HG03060 (cell line): ENCODE results near the gene BTNL9.
"Not testable (repeated sequence)": the region's sequence is repeated elsewhere in the genome, so short reads cannot be mapped to it uniquely, and the experiment has no call there.

Experiments
- ATAC-seq: cut with Tn5 transposase; IDR thresholded peaks from one replicate; pipeline ENCODE4 v1.9.1; 2021; ENCODE audit warnings: low read depth, moderate number of reproducible peaks; ENCODE audit not compliant: unreplicated experiment

Gene BTNL9

DNA sequence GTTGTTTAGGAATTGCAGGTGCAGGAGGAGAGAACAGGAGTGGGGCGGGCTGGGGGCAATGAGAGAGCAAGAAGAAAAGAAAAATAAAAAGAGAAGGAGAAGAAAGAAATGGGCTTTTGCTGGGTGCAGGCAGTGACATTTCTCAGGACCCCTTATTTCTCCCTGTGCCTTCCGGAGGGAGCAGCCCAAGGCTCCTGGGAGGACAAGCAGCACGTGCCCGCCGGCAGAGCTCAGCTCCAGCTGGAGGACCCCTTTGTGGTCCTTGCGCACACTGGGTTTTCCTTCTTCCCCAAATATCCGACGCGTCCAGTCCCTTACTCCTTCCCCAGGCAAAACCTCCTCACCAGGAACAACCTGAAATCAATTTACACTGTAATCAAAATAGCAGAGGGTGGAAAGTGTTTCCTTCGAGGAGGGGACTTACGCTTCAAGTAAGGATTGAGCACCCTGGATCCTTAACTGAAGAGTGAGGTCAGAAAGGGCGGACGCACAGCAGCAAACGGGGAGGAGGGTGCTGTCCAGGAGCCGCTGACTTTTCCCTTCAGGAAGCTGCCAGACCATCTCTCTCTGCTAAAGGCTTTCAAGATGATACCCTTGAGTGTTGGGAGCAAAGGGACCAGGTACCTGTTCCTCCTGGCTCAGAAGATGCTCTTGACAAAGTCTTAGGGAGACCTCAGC lies 2.1 kb downstream of the BTNL9 start:
- ATAC-seq: no peak

DNA sequence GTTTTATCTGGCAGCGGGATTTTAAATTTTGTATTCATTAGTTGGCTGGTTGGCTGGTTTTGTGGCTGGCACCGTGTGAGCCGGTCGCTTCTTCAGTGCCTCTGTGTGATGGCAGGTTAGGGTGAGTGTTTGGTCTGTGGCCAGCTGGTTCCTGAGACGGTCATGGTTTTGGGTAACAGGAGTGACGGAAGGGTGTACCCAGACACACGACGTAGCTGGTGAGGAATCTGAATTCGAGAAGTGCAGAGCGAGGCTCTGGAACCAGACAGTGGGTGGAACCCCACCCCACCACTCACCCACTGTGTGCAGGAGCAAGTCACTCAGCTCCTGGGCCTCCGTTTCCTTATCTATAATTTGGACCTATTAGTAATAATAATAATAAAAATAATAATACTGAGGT lies 2.7 kb downstream of the BTNL9 start:
- ATAC-seq: no peak

DNA sequence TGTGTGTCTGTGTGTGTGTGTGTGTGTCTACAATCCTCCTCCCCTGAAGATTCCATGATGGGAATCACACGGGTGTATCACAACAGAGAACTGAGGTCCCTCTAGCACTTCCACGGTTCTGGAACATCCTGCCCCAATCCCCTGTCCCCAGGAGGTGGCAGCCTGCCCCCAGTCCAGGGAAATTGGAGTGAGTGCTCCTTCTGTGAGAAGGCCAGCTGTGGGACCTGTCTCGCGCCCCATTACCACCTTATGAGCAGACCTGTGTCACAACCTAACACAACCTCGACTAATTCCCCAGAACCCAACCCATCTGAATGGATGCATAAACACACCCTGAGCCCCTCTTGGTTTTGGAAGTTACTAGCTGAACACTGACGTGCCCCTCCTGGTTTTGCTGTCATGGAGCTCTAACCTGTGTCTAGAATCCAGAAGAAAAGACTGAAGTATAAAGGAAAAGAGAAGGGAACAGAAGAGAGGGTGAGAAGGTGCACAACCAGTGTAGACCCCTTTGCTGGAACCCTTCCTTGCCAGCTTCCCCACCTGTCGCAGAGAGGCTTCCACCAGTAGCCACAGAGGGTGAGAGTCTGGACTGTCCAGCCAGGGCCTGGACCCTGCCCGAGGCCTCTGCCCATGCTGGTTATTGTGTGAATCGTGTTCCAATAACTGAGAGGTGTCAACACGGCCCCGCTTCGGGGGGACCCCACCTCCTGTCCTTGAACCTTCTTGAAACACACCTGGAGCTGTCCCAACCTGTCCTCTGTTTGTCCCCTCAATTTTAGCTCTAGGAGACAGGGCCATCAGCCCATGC lies 3.4 kb downstream of the BTNL9 start:
- ATAC-seq: no peak

DNA sequence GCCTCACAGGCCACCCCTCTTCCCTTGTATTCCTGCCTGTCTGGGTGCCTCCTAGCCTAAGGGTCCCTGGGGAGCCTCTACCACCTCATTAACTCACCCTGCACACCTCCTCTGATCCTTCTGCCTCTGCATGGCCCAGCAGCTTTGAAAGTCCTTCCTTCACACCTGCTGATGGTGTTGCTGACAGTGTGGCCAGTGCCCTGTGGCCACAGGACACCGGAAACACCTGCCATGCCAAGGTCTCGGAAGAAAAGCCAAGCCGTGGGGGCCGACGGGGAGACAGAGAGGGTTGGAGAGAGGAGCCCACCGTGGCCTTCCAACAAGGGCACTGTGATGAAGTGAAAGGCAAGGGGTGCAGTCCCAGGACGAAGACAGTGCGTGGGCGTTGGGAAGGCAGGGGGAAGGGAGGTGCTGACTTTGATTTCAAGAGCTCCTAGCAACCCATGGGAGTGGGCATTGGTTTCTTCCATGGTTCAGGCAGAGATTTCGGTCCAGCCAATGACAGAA lies 4.1 kb downstream of the BTNL9 start:
- no peak for ATAC-seq

DNA sequence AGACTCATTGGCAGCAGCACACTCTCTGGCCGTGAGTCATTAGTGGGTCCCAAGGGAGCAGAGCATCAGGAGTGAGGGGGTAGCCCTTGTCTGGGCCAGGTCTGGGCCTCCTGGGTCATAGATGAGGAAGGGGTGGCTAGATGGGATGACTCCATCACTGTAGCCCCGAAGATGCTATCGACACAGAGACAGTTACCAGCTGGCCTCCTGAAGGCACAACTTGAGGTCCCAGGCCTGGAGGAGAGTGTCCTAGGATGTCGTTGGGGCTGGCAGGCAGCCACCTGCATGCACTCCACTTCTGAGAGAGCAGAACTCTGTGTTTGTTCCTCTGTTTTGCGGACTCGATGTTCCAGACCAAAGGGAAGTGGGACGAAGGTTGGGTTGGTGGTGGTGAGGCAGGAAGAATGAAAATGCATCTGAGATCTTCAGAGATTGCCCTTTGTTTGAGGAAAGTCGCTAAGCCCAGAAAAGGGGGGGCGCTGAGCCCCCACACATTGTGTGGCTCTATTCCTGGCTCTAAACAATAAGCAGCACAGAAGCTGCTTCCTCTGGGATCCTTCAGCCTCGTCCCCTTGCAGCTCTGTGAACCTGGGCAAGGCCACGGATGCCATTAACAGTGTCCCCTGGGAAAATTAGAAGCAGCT lies 4.7 kb downstream of the BTNL9 start:
- ATAC-seq: no peak

DNA sequence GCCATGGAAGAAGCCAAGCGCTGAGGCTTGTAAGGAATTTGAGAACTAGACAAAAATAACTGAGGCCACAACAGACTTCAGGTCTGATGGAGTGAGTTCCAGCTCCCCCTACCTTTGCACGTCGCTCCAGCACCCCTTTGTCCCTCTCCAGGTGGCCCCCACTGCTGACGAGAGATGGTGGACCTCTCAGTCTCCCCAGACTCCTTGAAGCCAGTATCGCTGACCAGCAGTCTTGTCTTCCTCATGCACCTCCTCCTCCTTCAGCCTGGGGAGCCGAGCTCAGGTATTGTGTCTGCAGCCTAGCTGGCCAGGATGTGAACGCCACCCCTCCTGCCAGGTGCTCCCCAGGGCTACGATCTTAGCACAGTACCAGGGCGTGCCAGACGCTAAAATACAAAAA lies 5.2 kb downstream of the BTNL9 start:
- no peak for ATAC-seq

DNA sequence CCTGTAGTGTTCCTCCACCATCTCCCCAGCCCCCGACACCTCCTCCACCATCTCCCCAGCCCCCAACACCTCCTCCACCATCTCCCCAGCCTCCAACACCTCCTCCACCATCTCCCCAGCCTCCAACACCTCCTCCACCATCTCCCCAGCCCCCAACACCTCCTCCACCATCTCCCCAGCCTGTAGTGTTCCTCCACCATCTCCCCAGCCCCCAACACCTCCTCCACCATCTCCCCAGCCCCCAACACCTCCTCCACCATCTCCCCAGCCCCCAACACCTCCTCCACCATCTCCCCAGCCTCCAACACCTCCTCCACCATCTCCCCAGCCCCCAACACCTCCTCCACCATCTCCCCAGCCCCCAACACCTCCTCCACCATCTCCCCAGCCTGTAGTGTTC lies 5.8 kb downstream of the BTNL9 start:
- ATAC-seq: not testable (repeated sequence)

DNA sequence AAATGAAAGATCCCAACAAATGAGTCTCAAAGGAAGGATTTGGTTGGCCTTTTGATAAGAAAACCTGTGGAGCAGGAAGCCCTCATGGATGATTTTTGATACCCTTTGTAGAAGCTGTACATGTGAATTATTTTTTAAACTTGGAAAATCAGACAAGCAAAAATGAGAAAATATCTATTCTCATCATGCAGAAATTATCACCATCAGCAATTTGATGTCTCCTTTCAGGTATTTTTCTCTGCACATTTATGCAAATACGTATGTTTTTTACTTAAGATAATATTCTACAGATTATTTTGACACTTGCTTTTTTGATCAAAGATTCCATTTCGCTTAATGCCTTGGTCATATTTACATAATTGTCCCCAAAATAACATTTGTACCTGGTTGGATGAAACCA lies 7.2 kb downstream of the BTNL9 start:
- no peak for ATAC-seq

- no peak for ATAC-seq
Measured at GRCh38 chr5:181047921-181048320, 7.9 kb downstream of the BTNL9 start.

DNA sequence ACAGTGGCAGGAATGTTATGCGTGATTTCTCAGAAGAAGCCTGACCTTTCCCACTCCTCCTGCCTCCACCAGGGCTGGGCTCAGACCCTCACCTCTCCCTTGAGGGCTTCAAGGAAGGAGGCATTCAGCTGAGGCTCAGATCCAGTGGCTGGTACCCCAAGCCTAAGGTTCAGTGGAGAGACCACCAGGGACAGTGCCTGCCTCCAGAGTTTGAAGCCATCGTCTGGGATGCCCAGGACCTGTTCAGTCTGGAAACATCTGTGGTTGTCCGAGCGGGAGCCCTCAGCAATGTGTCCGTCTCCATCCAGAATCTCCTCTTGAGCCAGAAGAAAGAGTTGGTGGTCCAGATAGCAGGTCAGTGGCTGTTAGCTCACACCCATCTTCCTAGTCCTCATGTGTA lies 9.9 kb downstream of the BTNL9 start:
- no peak for ATAC-seq

DNA sequence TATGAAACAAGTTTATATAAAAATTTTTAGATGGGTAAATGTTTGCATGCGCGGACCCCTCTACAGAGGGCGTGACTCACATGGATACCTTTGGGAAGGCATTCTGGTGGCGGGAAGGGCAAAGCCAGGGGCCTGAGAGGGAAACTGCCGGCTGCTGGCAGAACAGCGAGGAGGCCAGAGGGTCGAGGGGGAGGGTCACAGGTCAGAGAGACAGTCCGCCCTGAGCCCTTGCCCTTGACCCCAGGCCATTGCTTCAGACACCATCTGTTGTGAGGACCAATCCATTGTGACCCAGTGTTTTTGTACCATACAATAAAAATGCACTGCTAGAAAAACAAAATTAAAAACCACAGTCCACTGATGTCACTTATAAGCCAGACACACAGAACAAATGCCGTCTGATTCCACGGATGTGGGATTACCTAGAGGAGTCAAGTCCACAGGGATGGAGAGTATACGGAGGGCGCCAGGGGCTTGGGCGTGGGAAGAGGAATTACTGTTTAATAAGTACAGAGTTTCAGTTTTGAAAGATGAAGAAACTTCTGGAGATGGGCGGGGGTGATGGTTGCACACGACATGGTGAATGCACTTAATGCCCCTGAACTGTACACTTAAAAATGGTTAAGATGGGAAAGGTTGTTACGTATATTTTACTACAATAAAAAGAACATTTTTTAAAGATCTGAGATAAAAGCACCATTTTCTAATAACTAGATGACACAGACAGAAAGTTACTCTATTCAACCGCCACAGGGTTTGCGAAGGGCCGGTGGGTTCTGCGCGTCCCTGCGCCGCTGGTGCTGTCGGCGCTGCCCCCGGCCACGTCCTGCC lies 12.0 kb downstream of the BTNL9 start:
- ATAC-seq: no peak

- ATAC-seq: no peak
Measured at GRCh38 chr5:181052672-181053487, 12.8 kb downstream of the BTNL9 start.

- ATAC-seq: no peak
Measured at GRCh38 chr5:181053488-181054121, 13.5 kb downstream of the BTNL9 start.

DNA sequence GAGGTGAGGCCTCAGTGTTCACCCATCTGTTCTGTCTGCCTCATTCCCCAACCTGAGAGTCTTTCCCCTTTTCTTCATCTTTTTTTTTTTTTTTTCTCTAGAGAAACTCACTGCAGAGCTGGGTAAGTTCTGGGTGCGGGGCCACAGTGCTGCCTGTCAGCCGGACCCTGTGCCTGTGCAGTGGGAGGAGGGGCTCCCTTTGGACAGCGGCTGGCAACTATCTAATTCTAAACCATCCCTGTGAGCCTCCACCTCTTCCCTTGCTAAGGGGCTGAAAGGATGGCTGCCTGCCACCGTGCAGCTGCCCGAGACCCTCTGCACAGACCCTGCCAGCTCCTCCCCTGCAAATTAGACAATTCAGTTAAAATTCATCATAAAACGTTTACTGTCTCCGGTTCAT lies 14.1 kb downstream of the BTNL9 start:
- no peak for ATAC-seq

DNA sequence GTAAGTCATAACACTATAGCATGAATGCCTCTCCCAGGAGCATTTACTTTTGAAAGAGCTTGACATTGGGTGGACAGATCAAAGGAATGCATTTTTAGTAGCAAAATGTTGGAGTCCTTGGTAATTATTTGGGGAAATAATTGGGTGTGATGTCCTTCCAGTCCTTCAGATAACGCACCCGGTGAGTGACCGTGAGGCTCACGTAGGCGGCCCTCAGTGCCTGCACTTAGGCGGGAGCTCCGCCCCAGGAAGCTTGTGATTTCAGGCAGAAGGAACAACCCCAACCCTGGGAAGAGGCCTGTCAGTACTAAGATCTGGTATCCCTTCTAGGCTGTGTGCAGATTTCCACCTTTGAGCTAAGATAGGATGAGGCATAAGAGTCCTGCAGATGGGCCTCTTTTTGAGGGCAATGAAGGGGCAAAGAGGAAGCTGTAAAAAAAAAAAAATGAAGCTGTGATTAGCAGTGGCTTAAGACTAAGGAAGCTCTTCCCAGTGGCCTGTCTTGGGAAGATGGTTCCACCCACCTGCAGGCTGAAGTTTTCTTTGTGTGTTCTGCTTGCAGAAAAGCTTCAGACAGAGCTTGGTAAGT lies 14.9 kb downstream of the BTNL9 start:
- no peak for ATAC-seq

- no peak for ATAC-seq
Measured at GRCh38 chr5:181056431-181056830, 16.4 kb downstream of the BTNL9 start.

GRCh38 chr5:181058321-181058720 lies 18.3 kb downstream of the BTNL9 start:
- ATAC-seq: no peak

GRCh38 chr5:181058786-181059296 lies 18.8 kb downstream of the BTNL9 start:
- ATAC-seq: no peak
